Testis (tissue), 2 donors: ENCODE results near the gene TMPRSS11A.

Experiments used
- POLR2A ChIP-seq: fragments of 450-650 bp; IDR thresholded peaks from one replicate; pipeline ENCODE4 v1.6.1; 2017; ENCODE audit warnings: antibody characterized with exemption, mild to moderate bottlenecking, moderate library complexity
- TF ChIP-seq, protein P1 (sequence below), 3 experiments: fragments of 450-650 bp in 2 of 3; fragments of 200-600 bp in 1 of 3; sonication (generic) in 1 of 3; IDR thresholded peaks; one replicate each; pipeline ENCODE4 v1.5.1; 2016 to 2019; ENCODE audit warnings: antibody characterized with exemption in 3 of 3, mild to moderate bottlenecking in 2 of 3, moderate library complexity in 1 of 3

DNA sequence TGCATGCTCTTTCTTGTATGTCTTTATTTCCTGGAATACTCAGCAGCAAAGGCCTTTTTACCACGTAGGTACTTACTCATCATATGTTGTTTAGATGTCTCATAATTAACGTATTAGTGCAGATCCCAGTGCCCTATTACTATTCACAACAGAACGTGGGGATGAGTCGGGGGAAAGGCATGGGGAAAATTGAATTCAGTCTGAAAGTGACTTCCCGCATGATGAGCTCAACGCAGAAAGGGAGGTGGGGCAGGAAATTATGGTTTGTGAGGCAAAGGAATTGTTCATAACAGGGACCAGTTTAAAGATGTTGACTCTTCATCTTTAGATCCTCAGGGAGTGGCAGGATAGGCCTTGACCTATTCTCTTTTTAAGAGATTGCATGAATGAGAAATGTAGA is 77.5 kb downstream of the TMPRSS11A start:
- TF ChIP-seq, protein P1, sequence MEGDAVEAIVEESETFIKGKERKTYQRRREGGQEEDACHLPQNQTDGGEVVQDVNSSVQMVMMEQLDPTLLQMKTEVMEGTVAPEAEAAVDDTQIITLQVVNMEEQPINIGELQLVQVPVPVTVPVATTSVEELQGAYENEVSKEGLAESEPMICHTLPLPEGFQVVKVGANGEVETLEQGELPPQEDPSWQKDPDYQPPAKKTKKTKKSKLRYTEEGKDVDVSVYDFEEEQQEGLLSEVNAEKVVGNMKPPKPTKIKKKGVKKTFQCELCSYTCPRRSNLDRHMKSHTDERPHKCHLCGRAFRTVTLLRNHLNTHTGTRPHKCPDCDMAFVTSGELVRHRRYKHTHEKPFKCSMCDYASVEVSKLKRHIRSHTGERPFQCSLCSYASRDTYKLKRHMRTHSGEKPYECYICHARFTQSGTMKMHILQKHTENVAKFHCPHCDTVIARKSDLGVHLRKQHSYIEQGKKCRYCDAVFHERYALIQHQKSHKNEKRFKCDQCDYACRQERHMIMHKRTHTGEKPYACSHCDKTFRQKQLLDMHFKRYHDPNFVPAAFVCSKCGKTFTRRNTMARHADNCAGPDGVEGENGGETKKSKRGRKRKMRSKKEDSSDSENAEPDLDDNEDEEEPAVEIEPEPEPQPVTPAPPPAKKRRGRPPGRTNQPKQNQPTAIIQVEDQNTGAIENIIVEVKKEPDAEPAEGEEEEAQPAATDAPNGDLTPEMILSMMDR (IDR thresholded peaks at IDR 0.05) = no peak
- no peak for TF ChIP-seq POLR2A
